HG03457 (cell line): ENCODE measurements around the gene CLK3.

Experiments used
- ATAC-seq: cut with Tn5 transposase; IDR thresholded peaks from one replicate; pipeline ENCODE4 v1.9.1; 2021; ENCODE audit warnings: moderate number of reproducible peaks; ENCODE audit not compliant: unreplicated experiment

CLK3 gene

DNA sequence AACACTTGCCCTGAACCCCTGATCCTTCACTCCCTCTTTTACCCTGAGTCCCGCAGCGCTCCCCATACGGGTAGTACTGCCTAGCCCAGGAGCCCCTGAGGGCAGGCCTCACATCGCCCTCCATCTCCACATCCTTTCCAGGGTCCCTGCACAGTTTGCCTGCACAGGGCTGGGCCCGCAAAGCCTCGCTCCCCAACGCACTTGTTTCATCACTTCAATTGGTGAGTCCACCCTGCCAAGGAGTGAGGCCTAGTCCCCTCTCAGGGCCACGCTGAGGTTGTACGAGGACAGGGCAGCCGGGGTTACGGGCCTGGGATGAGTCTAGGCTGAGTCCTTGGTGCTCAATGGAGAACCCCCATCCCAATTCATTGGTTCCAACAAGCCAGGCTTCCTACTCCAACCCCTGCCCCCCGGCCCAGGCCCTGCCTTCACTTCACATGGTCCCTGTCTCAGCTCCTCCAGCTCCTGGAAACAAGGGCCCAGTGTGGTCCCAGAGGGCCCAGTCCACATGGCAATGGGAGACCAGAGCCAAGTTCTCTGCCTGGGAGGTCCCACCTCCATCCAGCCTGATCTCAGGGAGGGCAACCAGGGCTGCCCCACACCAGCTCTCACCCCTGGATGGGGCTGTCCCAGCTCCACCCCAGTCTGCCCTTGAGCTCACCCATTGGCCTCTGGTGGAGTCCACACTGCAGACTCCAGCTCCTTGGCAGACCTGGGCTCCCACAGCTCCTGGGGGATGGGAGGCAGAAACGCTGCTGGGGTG is 12.4 kb upstream of the CLK3 start:
- ATAC-seq, result no peak

DNA sequence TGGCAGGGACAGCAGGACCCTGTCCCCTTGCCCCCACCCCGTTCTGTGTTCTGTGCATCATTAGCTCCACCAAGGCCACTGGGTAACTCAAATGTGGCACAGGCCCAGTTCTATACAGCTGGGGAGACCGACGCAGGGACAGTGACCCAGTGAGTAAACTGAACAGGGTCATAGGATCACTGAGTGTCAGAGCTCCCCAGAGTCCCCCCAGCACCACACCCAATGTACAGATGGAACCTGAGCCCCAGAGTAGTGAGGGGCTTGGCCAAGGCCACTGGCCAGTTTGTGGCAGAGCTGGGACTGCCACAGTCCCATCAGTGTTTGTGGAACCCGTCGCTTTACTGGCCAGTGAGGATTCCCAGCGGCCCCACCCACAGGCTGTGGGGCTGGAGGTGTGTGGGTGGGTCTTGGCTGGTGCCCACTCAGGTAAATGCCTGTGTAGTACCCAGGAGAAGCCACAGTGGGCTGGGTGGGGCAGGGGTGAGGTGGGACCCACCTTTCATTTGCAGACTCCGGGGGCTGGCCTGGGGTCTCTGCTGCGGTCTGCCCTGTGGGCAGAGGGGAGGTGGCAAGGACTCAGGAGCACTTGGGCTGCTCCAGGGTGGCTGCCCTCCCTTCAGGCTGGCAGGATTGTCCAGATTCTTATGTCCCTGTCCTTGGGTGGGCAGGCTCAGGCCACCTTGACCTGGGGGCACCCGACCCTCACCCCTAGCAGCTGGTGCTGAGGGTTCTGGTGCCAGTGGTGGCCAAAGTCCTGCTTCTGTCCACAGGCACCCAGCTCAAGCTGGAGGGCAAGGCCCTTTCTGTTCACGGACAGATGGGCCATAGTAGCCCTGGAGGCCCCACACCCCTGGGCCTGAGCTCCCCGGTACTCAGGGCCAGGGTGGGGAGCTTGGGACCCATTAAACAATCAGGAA is 11.6 kb upstream of the CLK3 start:
- ATAC-seq, result no peak

DNA sequence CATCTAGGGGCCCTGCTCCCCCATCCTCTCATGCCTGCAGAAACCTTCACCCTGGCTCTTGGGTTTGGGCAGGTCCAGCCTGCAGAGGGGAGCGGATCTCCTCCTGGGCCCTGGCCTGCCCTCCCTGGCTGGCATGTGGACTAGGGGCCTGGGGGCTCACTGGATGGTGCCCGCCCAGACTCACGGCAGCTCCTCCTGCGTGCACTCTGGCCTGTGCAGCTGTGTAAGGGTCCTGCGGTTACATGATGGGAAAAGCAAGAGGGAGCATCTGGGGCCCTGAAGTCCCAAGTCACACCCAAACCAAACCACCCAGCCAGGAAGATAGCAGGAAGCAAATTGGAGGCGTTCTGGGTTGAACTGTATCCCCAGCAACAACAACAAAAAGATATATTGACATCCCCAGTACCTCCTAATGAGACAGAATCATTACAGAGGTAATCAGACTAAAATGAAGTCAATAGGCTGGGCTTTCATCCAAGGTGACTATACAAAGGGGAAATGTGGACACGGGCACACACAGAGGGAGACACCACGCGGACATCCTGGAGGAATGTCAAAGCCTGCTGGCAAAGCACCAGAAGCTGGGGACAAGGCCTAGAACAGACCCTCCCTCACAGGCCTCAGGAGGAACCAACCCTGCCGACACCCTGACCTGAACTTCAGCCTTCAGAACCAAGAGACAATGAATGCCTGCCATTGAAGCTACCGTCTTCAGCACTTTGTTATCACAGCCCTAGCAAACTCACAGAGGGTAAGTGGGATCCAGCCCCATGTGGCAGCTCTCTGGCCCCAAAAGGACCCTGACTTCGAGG is 10.4 kb upstream of the CLK3 start:
- no peak for ATAC-seq

GRCh38 chr15:74605795-74606150 is 9.9 kb upstream of the CLK3 start:
- ATAC-seq, result no peak

- ATAC-seq, result no peak
These were observed 6.8 kb upstream of the CLK3 start for GRCh38 chr15:74608786-74609185.

- no peak for ATAC-seq
These were observed 5.7 kb upstream of the CLK3 start for GRCh38 chr15:74609938-74610301.

GRCh38 chr15:74610302-74610951 is 5.2 kb upstream of the CLK3 start:
- ATAC-seq, result no peak

DNA sequence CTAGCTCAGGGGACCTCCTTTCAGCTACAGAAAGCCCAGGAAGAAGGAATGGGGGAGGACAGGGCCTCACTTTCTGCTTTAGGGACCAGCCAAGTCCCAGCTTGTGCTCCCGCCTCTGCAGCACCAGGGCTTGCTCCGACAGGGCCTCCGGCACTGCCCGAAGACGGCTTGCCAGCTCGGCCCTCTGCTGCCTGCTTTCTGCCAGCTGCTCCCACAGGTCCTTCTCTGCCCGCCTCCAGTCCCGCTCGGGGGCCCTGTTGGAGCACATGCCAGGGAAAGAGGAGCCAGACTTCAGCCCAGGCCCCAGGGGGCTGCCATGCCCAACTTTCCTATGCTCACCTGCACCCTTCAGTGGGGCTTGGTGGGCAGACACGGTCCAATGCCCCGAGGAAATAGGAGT is 4.3 kb upstream of the CLK3 start:
- no peak for ATAC-seq

DNA sequence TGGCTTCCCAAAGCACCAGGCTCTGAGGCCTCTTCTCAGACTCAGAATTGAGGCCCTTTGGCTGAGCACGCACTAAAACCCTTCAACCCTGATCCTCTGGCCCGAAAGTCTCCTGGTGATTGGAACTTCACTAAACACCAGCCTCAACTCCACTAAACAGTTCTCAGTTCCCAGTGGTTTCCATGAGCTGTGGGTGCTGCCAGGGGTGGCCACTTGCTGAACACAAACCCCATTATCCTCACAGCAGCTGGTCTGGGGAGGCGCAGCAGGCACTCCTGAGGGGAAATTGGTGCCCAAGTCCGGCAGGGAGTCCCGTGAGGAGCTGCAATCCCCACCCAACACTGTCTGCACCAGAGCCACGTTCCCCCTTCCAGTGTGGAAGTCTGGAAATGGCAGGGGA is 3.8 kb upstream of the CLK3 start:
- no peak for ATAC-seq

- no peak for ATAC-seq
These were observed 3.0 kb upstream of the CLK3 start for GRCh38 chr15:74612677-74613076.

DNA sequence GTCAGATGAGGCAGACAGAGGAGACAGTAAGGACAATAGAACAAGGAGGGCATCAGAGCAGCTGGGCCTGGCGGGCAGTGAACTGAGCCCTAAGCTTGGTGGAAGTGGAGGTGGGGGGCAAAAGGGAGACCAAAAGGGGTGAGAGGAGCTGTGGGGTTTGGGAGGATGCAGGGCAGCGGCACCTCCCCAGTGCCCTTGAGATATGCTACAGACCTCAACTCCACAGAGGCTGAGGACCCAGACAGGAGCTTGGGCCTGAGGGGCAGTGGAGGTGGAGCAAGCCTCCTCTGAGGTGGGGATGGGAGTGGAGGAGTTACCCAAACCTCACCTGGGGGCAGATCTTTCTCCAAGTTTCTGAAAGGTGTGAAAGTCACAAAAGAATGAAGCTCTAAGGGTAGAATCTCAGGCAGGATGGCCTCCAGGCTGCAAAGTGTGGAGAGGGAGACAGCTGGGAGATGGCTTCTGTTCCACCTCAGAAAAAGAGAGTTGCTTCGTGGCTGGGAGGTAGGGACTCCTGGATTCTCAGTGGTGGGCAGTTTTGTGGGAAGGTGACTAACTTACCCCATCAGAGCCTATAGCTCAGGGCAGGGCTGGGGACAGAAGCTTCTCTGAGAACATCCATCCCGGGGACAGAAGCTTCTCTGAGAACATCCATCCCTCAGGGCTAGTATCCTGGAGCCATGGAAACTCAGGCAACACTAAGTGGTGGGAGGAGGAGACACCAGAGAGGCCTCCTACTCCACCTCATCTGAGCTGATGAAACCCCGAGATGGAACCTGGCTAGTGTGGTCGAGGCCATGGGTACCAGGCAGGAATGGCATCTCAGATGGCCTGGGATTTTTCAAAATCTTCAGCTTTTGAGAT is 2.3 kb upstream of the CLK3 start:
- ATAC-seq, result no peak

DNA sequence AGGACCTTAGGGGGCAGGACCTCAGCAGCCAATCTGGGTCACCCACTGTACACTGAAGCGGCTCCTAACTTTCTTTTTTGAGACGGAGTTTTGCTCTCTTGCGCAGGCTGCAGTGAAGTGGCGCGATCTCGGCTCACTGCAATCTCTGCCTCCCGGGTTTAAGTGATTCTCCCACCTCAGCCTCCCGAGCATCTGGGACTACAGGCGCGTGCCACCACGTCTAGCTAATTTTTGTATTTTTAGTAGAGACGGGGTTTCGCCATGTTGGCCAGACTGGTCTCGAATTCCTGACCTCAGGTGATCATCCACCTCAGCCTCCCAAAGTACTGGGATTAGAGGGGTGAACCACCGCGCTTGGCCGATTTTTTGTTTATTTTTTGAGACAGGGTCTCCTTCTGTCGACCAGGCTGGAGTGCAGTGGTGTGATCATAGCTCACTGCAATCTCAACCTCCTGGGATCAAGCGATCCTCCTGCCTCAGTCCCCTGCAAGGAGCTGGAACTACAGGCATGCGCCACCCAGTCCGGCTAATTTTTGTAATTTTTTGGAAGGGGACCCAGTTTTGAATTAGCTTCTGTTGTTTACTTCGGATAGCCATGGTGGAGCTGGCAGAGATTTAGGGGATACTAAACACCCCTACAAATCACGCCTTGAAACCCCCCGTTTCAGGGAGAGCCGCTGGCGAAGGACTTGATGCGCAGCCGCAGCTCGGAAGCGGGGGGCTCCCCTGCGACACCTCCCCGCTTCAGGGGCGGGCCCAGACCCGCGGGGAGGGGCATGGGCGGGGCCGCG is 1.5 kb upstream of the CLK3 start:
- no peak for ATAC-seq

DNA sequence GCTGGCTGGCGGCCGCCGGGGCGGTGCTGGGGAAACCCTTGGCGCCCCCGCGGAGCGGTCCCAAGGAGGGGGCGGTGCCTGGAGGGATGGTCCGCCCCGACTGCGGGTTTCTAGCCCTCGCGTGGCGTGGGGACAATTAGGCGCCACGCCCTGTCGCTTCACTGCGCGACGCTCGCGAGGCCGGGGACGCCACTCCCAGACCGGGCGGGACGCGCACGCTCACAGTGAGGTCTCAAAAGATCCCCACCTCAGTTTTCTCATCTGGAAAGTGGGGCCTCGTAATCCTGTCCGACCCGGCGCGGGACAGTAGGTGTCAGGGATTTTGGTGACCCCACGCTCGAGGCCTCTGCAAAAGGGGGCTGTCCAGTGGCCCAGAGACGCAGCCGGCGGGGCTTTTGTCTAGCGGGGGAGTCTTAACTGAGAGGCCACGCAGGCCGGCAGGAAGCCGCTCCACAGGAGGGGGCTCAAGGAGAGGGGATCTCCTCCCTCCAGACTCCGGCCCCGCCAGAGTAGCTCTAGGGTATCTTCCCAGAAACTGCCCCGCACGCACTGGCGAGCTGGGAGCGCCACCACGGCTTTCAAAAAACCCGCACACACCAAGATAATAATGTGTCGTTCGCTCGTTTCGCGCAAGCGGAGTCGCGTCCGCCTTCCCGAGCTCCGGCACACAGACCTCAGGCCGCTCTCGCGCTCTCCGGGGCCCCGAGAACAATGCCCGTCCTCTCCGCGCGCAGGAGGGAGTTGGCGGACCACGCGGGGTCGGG is 710 bp upstream of the CLK3 start:
- peak; percentile 34 for ATAC-seq

DNA sequence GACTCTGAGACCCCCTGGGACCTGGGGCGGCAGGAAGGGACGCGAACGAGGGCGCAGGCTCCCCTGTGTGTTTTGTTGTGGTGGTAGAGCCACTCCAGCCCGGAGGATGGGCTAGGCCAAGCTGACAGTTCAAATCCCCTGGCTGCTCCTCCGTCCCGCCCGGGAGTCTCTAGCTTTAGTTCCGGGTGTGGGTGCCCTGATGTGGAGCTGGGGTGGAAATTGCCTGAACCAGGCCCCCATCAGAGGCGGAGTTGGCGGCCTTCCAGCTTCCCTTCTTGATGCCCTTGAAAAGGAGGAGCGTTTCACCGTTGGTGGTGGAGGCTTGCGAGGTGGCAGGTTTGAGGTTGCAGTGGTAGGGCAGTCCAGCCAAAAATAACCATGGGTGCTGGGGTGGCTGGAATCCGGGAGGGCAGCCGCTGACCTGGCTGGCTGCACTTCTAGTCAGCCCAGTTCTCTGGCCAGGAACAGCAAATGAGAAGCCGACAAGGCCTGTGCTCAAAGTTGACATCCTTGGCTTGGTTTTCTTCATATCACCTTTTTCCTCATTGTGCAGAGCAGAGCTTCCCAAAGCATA is 817 bp downstream of the CLK3 start:
- no peak for ATAC-seq

GRCh38 chr15:74616996-74617395 is 1.4 kb downstream of the CLK3 start:
- ATAC-seq, result no peak

DNA sequence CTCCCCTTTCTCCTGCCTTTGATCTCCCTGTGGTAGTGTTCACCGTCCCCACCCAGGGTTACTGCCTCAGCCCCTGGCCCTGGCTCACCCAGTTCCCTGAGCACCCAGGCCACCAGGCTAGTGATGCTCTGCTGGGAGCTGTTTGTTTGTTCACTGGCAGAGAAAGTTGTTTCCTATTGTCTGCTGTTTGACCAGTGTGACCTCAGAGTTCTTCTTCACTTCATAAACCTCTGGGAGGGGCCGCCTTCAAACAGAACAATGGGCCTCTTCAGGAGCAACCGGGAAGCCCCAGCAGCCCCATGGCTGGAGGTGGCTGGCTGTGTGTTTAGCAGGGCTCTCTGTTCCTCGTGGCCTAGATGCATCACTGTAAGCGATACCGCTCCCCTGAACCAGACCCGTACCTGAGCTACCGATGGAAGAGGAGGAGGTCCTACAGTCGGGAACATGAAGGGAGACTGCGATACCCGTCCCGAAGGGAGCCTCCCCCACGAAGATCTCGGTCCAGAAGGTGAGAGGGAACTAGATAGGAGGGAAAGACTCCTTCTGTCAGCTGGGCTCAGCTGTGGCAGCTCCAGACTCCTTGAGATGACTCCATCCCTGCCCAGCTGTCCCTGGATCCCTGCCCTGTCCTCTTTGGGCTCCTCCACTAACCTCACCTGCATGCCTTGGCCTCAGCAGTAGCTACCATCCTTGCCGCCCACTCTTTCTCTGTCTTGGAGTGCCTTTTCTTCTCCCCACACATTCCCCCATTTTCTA is 3.4 kb downstream of the CLK3 start:
- ATAC-seq, result no peak

- no peak for ATAC-seq
These were observed 4.4 kb downstream of the CLK3 start for GRCh38 chr15:74619916-74620635.
